HCT116 (cell line): ENCODE measurements around the gene RNF175.

ENCODE experiments used
- CTCF ChIP-seq, 3 experiments: fragments of 200-600 bp in 1 of 3; sonication (generic) in 1 of 3; IDR thresholded peaks in 2 of 3; conservative IDR thresholded peaks in 1 of 3; 2 replicates each; pipeline ENCODE4 v1.5.1; 2012 to 2017; ENCODE audit warnings: low read depth in 2 of 3, low read length in 2 of 3, antibody characterized with exemption in 1 of 3, borderline replicate concordance in 1 of 3, control low read depth in 1 of 3, mild to moderate bottlenecking in 1 of 3, mixed read lengths in 1 of 3, mixed run types in 1 of 3, moderate library complexity in 1 of 3; ENCODE audit not compliant: insufficient read depth in 1 of 3
- ELF1 ChIP-seq: IDR thresholded peaks from 2 replicates; pipeline ENCODE4 v1.6.1; 2012; ENCODE audit warnings: low read depth, borderline replicate concordance
- EZH2 ChIP-seq: fragments of 200-600 bp; sonication (generic); IDR thresholded peaks from 2 replicates; pipeline ENCODE4 v1.6.1; 2017; ENCODE audit warnings: antibody characterized with exemption, mixed run types
- EZH2phosphoT487 ChIP-seq: fragments of 200-600 bp; IDR thresholded peaks from 2 replicates; pipeline ENCODE4 v1.6.1; 2018; ENCODE audit warnings: antibody characterized with exemption, borderline replicate concordance
- FOSL1 ChIP-seq: IDR thresholded peaks from 2 replicates; pipeline ENCODE4 v1.6.1; 2012; ENCODE audit warnings: low read depth
- JUND ChIP-seq: IDR thresholded peaks from 2 replicates; pipeline ENCODE4 v1.6.1; 2012
- POLR2A ChIP-seq: IDR thresholded peaks from 2 replicates; pipeline ENCODE4 v1.7.0; 2011; ENCODE audit warnings: borderline replicate concordance; ENCODE audit not compliant: insufficient read depth, insufficient read length; ENCODE audit errors: extremely low read depth
- RAD21 ChIP-seq: IDR thresholded peaks from 2 replicates; pipeline ENCODE4 v1.6.1; 2012; ENCODE audit warnings: low read depth, mild to moderate bottlenecking
- YY1 ChIP-seq: IDR thresholded peaks from 2 replicates; pipeline ENCODE4 v1.6.1; 2011; ENCODE audit warnings: low read length, low read depth, moderate library complexity, mild to moderate bottlenecking; ENCODE audit not compliant: insufficient replicate concordance; ENCODE audit errors: extremely low read depth
- TF ChIP-seq, protein P1 (sequence below): IDR thresholded peaks from 2 replicates; pipeline ENCODE4 v1.6.1; 2012; ENCODE audit warnings: low read depth
- TF ChIP-seq, protein P2 (sequence below): IDR thresholded peaks from 2 replicates; pipeline ENCODE4 v1.6.1; 2012

- TF ChIP-seq EZH2 = no peak
- TF ChIP-seq CTCF (IDR thresholded peaks at IDR 0.05 in 2 of 3, conservative IDR thresholded peaks at IDR 0.05 in 1 of 3; ENCODE audit: borderline replicate concordance in 1 of 3, insufficient read depth in 1 of 3, low read depth in 2 of 3, low read length in 2 of 3) = no peak
- no peak for TF ChIP-seq POLR2A
- TF ChIP-seq FOSL1 = no peak
- no peak for TF ChIP-seq EZH2phosphoT487
- TF ChIP-seq, protein P1, sequence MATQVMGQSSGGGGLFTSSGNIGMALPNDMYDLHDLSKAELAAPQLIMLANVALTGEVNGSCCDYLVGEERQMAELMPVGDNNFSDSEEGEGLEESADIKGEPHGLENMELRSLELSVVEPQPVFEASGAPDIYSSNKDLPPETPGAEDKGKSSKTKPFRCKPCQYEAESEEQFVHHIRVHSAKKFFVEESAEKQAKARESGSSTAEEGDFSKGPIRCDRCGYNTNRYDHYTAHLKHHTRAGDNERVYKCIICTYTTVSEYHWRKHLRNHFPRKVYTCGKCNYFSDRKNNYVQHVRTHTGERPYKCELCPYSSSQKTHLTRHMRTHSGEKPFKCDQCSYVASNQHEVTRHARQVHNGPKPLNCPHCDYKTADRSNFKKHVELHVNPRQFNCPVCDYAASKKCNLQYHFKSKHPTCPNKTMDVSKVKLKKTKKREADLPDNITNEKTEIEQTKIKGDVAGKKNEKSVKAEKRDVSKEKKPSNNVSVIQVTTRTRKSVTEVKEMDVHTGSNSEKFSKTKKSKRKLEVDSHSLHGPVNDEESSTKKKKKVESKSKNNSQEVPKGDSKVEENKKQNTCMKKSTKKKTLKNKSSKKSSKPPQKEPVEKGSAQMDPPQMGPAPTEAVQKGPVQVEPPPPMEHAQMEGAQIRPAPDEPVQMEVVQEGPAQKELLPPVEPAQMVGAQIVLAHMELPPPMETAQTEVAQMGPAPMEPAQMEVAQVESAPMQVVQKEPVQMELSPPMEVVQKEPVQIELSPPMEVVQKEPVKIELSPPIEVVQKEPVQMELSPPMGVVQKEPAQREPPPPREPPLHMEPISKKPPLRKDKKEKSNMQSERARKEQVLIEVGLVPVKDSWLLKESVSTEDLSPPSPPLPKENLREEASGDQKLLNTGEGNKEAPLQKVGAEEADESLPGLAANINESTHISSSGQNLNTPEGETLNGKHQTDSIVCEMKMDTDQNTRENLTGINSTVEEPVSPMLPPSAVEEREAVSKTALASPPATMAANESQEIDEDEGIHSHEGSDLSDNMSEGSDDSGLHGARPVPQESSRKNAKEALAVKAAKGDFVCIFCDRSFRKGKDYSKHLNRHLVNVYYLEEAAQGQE = no peak
- no peak for TF ChIP-seq JUND
- TF ChIP-seq RAD21 = no peak
- TF ChIP-seq, protein P2, sequence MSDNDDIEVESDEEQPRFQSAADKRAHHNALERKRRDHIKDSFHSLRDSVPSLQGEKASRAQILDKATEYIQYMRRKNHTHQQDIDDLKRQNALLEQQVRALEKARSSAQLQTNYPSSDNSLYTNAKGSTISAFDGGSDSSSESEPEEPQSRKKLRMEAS = no peak
- no peak for TF ChIP-seq YY1
- TF ChIP-seq ELF1 = no peak
Observed at GRCh38 chr4:153787575-153787974, 27.8 kb upstream of the RNF175 start.
